ENCODE results near the gene LAMA3. TPM values are rescaled to one million over a fixed set of nuclear protein-coding genes. Genes with fewer than 3 reads are reported as not detected.

Gene LAMA3
- total RNA-seq, 2 donors from 2014 or later: 31.9 to 41.3 TPM

DNA sequence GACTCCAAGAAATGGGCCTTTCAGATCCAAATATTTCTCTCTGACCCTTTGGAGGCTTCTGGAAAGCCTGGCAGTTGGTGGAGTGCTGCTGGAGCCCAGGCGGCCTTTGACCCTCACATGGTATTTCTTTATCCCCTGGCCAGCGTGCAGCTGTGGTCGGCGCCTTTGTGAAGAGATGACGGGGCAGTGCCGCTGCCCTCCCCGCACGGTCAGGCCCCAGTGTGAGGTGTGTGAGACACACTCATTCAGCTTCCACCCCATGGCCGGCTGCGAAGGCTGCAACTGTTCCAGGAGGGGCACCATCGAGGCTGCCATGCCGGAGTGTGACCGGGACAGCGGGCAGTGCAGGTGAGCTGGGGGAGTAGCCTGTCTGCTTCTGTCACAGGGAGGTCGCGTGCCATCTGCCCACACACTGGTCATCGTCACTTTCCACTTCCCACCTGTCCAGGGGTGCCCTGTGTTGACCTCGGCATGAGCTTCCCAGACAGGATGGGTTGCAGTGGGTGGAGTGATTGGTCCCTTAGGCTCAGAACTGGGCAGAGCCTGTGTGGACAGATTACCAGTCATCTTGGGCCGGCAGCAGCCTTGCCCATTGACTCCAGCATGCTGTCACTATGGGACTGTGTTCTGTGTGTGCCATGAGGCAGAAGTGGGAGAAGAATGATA is 158.2 kb downstream of the LAMA3 start:
- Histone ChIP-seq H3K36me3 (no peaks in the 10 kb centered on the region), H3K27ac (no peak overlapping the region), H3K9me3 (no peaks in the 10 kb centered on the region), H3K4me1 (no peaks in the 10 kb centered on the region), H3K4me3 (no peak overlapping the region), H3K27me3 (no peaks in the 10 kb centered on the region), H3K9ac (ENCODE audit: low read depth in 2 of 2, low read length in 2 of 2) (no peak overlapping the region)
- intact Hi-C loops (cut with DNase I): no loop called here
- TF ChIP-seq, protein P1, sequence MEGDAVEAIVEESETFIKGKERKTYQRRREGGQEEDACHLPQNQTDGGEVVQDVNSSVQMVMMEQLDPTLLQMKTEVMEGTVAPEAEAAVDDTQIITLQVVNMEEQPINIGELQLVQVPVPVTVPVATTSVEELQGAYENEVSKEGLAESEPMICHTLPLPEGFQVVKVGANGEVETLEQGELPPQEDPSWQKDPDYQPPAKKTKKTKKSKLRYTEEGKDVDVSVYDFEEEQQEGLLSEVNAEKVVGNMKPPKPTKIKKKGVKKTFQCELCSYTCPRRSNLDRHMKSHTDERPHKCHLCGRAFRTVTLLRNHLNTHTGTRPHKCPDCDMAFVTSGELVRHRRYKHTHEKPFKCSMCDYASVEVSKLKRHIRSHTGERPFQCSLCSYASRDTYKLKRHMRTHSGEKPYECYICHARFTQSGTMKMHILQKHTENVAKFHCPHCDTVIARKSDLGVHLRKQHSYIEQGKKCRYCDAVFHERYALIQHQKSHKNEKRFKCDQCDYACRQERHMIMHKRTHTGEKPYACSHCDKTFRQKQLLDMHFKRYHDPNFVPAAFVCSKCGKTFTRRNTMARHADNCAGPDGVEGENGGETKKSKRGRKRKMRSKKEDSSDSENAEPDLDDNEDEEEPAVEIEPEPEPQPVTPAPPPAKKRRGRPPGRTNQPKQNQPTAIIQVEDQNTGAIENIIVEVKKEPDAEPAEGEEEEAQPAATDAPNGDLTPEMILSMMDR (IDR thresholded peaks at IDR 0.05): no peak
- DNase-seq: no peak

DNA sequence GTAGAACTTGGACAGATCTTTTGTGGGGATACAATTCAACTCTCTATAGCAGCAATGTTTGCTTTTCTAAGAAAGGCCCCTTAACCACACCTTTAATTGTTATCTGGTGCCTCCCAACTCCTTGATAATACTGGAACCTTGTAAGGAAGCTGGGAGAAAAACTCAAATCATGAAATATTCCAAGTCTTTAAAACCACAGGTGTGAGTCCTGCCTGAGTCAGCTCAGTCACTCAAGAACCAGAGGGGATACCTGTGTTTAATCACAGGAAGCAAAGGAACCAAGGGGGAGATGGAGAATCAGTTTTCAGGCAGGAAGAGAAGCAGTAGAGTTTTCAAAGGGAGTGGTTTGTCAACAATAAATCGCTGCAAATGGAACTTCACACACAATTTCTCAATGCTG is 159.9 kb downstream of the LAMA3 start:
- H3K27me3 ChIP-seq: no peaks in the 10 kb centered on the region
- DNase-seq: no peak
- no peaks in the 10 kb centered on the region for H3K9me3 ChIP-seq
- H3K36me3 ChIP-seq: no peaks in the 10 kb centered on the region
- no peaks in the 10 kb centered on the region for H3K4me1 ChIP-seq
- H3K4me3 ChIP-seq: no peak overlapping the region
- H3K9ac ChIP-seq (ENCODE audit: low read depth in 2 of 2, low read length in 2 of 2): no peak overlapping the region
- TF ChIP-seq, protein P1 (IDR thresholded peaks at IDR 0.05): no peak
- H3K27ac ChIP-seq: no peak overlapping the region
- intact Hi-C loops (cut with DNase I): no loop called here

DNA sequence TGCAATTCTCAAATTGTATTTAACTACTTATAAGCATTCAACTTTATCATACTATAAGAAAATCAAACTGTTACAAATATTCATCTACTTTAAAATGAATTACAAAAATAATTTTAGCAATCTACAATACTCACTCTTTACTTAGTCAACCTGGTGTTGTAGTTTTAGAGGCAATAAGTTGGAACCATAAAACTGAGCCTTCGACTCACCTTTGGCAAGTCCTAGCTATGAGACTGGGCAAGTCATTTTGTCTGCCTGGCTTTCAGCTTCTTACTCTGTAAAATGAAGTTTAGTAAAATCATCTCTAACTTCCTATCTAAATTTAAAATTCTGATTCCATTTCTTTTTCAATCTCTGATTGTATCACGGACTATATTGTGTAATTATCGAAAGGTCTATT is 161.0 kb downstream of the LAMA3 start:
- Histone ChIP-seq H3K4me1 (no peaks in the 10 kb centered on the region), H3K27me3 (no peaks in the 10 kb centered on the region), H3K27ac (no peak overlapping the region), H3K4me3 (no peak overlapping the region), H3K36me3 (no peaks in the 10 kb centered on the region), H3K9me3 (no peaks in the 10 kb centered on the region), H3K9ac (ENCODE audit: low read depth in 2 of 2, low read length in 2 of 2) (no peak overlapping the region)
- no peak for DNase-seq
- TF ChIP-seq, protein P1 (IDR thresholded peaks at IDR 0.05): no peak
- intact Hi-C loops (cut with DNase I): no loop called here

DNA sequence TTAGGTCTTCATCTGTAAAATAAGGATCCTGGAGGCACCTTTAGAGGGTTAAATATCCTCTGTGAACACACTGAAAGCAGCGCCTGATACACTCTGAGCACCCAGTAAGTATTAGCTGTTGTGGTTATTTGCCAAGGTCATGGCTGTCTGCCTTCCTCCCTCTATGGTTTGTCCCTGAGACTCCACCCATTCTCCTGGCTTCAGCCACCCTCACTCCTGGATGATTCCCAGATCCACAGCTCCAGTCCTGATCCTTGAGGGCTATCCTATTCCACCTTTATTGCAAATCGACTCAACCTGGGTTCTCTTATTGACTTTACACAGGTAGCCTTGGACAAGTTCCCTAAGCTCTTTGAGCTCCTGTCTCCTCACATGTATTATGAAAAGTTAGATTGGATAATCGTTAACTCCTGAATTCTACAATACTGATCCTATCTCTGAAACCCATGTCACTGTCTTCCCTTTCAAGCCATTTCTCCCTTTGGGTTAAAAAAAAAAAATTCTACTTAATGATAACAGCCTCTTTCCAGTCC is 162.3 kb downstream of the LAMA3 start:
- intact Hi-C loops (cut with DNase I): no loop called here

DNA sequence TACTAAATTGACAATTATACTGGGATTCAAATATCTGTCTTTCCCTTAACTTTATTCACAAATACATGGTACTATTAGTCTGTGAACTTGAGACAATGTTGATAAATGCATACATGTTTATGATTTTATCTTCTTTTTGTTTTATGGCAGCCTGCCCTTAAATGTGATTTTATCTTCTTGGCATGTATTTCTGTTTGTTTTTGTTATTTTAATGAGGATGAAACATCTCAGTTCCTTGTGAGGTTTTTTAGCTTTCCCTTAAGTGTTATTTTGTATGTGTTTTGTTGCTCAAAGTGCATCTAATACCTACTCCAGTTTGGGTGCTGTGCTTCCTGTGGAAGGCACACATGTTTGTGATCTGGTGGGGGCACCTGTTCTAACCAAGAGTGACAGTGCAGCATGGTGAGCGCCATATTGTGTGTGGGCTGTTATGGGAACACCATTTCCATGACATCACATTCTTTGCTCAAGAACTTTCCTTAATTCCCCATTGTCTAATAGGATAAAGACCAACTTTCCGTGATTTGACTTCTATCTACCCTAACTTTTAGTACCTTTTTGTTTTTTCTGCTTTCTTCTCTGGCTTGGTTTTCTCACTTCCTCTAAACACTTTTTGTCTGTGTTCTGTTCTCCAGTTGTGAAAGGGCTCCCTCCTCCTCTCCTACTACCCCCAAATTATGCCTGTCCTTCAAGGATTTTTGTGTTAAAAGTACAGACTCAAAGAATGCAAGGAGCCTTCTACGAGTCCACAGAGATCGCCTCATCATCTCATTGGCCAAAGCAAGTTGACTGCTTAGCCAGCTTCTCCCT is 163.2 kb downstream of the LAMA3 start:
- no peak overlapping the region for H3K4me3 ChIP-seq
- intact Hi-C loops (cut with DNase I): no loop called here
- no peaks in the 10 kb centered on the region for H3K4me1 ChIP-seq
- H3K27ac ChIP-seq: no peak overlapping the region
- H3K27me3 ChIP-seq: no peaks in the 10 kb centered on the region
- no peaks in the 10 kb centered on the region for H3K9me3 ChIP-seq
- DNase-seq: no peak
- TF ChIP-seq, protein P1 (IDR thresholded peaks at IDR 0.05): no peak
- H3K9ac ChIP-seq (ENCODE audit: low read depth in 2 of 2, low read length in 2 of 2): no peak overlapping the region
- H3K36me3 ChIP-seq: no peaks in the 10 kb centered on the region

More for the DNA sequence above, 162.3 kb downstream of the LAMA3 start:
- no peaks in the 10 kb centered on the region for H3K27me3 ChIP-seq
- no peak overlapping the region for H3K9ac ChIP-seq (ENCODE audit: low read depth in 2 of 2, low read length in 2 of 2)
- TF ChIP-seq, protein P1 (IDR thresholded peaks at IDR 0.05): no peak
- no peak overlapping the region for H3K27ac ChIP-seq
- no peak for DNase-seq
- H3K4me3 ChIP-seq: no peak overlapping the region
- H3K36me3 ChIP-seq: no peaks in the 10 kb centered on the region
- H3K9me3 ChIP-seq: no peaks in the 10 kb centered on the region
- H3K4me1 ChIP-seq: no peaks in the 10 kb centered on the region

Data from colonic mucosa (tissue), 4 donors.